Subcutaneous adipose tissue (tissue), 4 donors: ENCODE measurements around the gene IL37. TPM values are rescaled to one million over a fixed set of nuclear protein-coding genes. Genes with fewer than 3 reads are reported as not detected.

Experiments
- total RNA-seq, 4 donors: library from RNA; depleted of rRNA; stranded (reverse); fragments of >200 nt; gene quantifications; one replicate each; pipeline ENCODE4 v1.1.0, GENCODE V29; 2016
- TF ChIP-seq, protein P1 (sequence below): fragments of 450-650 bp; IDR thresholded peaks from one replicate; pipeline ENCODE4 v1.5.1; 2016; ENCODE audit warnings: low read depth, mild to moderate bottlenecking, control low read depth, antibody characterized with exemption, moderate library complexity

IL37 gene
- total RNA-seq, 4 donors from 2014 or later: not detected

DNA sequence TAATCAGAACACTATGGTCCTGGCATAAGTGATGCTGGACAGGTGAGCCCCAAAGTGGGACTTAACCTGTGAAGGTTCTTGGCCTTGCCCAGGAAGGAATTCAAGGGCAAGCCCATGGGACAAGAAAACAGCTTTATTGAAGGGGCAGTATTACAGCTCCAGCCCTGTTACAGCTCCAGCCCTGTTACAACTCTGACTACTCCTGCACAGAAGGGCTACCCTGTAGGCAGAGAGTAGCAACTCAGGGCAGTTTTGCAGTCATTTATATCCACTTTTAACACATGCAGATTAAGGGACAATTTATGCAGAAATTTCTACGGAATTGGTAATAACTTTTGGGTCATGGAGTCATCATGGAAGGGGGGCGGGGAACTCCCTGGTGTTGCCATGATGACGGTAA, 15.7 kb downstream of the IL37 start:
- TF ChIP-seq, protein P1, sequence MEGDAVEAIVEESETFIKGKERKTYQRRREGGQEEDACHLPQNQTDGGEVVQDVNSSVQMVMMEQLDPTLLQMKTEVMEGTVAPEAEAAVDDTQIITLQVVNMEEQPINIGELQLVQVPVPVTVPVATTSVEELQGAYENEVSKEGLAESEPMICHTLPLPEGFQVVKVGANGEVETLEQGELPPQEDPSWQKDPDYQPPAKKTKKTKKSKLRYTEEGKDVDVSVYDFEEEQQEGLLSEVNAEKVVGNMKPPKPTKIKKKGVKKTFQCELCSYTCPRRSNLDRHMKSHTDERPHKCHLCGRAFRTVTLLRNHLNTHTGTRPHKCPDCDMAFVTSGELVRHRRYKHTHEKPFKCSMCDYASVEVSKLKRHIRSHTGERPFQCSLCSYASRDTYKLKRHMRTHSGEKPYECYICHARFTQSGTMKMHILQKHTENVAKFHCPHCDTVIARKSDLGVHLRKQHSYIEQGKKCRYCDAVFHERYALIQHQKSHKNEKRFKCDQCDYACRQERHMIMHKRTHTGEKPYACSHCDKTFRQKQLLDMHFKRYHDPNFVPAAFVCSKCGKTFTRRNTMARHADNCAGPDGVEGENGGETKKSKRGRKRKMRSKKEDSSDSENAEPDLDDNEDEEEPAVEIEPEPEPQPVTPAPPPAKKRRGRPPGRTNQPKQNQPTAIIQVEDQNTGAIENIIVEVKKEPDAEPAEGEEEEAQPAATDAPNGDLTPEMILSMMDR: no peak

DNA sequence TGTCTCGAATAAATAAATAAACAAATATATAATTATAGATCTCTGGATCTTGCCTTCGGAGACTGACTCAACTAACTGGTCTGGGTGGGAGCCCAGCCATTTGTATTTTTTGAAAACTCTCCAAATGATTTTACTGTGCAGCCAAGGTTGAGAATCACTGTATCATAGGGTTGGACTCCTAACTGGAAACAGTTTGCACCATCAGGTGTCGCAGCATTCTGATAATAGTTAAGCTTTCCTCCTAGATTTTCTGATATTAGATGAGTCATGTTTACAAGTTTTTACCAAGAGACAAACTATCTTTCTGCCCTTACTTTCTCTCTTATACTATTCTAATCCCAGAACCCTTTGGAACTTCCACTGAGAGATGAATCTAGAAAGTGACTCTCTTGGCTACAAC, 16.8 kb downstream of the IL37 start:
- TF ChIP-seq, protein P1: no peak

DNA sequence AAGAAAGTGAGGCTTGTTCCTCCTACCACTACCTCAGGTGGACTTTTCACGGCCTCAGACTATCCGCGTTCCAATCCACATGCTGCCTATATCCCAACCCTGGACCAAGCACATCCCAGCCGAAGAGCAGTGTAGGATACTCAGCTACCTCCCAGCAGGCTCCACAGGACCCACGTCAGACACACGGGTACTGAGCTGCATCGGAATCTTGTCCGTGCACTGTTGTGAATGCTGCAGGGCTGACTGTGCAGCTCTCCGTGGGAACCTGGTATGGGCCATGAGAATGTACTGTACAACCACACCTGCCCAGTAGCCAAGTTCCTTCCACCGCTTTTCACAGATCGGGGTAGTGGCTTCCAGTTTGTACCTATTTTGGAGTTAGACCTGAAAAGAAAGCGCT, 22.3 kb downstream of the IL37 start:
- TF ChIP-seq, protein P1: no peak

DNA sequence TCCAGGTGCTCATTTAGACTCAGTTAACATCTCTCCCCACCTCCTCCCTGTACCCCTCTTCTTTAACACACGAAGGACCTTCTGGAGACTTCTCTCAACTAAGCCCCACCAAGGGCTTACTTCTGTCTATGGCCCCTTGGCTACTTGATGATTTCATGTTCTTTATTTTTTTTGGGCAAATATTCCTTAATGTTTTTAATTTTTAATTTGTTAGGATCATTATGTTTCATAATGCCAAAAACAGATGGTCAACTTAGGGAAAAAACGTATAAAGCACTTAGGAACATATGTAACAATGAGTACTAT, 25.9 kb downstream of the IL37 start:
- TF ChIP-seq, protein P1: no peak

DNA sequence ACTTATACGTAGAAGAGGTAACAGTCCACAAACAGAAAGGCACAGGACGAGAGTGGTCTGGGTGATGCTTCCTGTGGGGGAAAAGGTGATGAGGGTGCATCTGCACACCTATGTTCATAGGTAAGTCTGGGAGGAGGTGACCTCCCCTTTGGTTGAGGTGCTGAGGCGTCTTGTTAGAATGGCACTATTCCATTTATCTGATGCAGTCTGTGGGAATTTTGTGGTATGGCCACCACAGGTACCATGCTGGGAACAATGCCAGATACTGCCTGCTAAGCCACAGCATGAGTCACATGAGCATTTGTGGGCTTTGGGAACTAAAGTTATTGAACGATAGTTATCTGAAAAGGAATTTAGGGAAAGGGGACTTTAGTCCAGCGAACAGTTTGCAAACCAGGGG, 27.9 kb downstream of the IL37 start:
- TF ChIP-seq, protein P1: no peak

DNA sequence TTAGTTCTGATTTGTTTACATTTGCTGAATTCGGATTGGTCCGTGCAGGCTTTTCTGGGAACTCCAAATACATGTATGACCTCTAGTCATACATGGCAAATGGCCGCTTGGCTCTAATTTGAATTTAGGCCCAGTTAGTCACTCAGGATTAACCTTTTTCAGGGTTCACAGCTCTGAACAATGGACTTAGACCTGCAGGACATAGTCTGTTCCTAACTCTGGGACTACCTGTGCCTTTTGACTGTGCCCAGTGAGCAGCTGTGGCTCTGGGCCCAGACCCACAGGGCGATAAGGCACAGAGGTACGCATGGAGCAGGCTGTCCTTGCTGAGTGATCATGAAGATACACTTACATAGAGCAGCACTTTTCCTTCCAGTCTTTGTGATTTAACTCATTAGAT, 28.5 kb downstream of the IL37 start:
- TF ChIP-seq, protein P1: no peak

DNA sequence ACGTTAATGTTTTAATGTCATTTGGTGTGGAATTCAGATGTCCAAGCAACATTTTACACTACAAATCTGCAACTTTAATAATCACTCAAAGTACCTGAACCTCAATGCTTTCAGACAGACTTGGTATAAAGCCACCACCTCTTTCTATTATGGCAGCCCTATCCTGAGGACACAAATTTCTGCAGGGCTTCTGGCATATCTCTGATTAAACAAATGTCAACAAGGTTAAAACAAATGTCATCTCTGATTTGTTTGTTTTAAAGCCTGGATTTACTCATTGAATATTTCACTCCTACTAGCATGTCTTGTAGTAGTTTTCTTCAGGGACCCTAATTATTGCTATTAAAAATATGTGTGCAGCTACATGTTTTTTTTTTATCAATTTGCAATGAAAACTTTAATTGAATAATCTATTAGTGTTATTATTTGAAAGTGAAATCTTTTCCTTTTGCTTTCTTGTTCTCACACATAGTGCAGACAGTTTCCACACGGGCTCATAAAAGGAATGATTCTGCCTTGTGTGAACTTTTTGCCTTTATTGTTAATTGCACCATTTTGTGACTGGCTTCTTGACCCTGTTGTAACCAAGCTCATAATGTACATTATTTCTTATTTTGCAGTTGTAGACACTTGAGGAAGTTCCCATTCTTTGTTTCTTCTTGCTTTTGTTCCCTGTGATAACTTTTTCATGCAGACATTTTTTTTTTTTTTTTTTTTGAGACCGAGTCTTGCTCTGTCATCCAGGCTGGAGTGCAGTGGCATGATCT, 30.1 kb downstream of the IL37 start:
- TF ChIP-seq, protein P1: no peak
